Ishikawa (cell line): ENCODE data around the gene ARL4D.

Experiments
- CEBPB ChIP-seq: IDR thresholded peaks from 2 replicates; pipeline ENCODE4 v1.6.1; 2012
- EGR1 ChIP-seq: IDR thresholded peaks from 2 replicates; pipeline ENCODE4 v1.6.1; 2012
- EP300 ChIP-seq: IDR thresholded peaks from 2 replicates; pipeline ENCODE4 v1.6.1; 2012; ENCODE audit warnings: borderline replicate concordance
- FOXM1 ChIP-seq: IDR thresholded peaks from 2 replicates; pipeline ENCODE4 v1.6.1; 2012; ENCODE audit warnings: low read depth, borderline replicate concordance
- NFIC ChIP-seq: IDR thresholded peaks from 2 replicates; pipeline ENCODE4 v1.6.1; 2012
- RAD21 ChIP-seq: IDR thresholded peaks from 2 replicates; pipeline ENCODE4 v1.6.1; 2012; ENCODE audit warnings: low read depth
- TAF1 ChIP-seq: IDR thresholded peaks from 2 replicates; pipeline ENCODE4 v1.6.1; 2012; ENCODE audit warnings: low read depth, mild to moderate bottlenecking
- TCF12 ChIP-seq: IDR thresholded peaks from 2 replicates; pipeline ENCODE4 v1.6.1; 2012; ENCODE audit warnings: low read depth
- TEAD4 ChIP-seq: IDR thresholded peaks from 2 replicates; pipeline ENCODE4 v1.6.1; 2012
- YY1 ChIP-seq: IDR thresholded peaks from 2 replicates; pipeline ENCODE4 v1.6.1; 2012; ENCODE audit warnings: low read depth
- ZBTB7A ChIP-seq: IDR thresholded peaks from 2 replicates; pipeline ENCODE4 v1.6.1; 2012; ENCODE audit warnings: low read depth
- TF ChIP-seq, protein P1 (sequence below): IDR thresholded peaks from 2 replicates; pipeline ENCODE4 v1.6.1; 2012; ENCODE audit warnings: low read depth, mild to moderate bottlenecking
- TF ChIP-seq, protein P2 (sequence below): IDR thresholded peaks from 2 replicates; pipeline ENCODE4 v1.6.1; 2012
- TF ChIP-seq, protein P3 (sequence below): IDR thresholded peaks from 2 replicates; pipeline ENCODE4 v1.6.1; 2012

DNA sequence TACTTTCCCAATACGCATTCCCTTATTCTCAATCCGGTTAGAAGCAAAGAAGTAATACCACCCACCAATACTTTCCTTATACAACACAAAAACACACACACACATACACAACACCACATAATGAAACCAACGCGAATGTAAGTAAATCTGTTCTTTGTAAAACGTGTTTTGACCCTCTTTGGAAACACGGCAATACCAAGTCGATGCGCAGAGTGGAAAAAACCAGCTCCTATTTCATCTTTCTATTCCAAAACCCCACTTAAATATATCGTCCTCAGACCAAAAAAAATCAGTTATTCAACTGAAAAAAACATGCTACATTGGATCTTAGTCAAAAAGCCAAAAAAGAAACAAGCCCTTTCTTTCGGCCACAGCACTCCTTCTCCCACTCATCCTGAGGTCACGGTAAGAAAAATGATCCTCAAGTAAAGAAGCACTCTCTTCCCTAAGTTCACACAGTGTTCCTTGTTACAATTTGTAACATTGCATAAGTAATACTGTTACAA is 31.0 kb upstream of the ARL4D start:
- TF ChIP-seq, protein P1, sequence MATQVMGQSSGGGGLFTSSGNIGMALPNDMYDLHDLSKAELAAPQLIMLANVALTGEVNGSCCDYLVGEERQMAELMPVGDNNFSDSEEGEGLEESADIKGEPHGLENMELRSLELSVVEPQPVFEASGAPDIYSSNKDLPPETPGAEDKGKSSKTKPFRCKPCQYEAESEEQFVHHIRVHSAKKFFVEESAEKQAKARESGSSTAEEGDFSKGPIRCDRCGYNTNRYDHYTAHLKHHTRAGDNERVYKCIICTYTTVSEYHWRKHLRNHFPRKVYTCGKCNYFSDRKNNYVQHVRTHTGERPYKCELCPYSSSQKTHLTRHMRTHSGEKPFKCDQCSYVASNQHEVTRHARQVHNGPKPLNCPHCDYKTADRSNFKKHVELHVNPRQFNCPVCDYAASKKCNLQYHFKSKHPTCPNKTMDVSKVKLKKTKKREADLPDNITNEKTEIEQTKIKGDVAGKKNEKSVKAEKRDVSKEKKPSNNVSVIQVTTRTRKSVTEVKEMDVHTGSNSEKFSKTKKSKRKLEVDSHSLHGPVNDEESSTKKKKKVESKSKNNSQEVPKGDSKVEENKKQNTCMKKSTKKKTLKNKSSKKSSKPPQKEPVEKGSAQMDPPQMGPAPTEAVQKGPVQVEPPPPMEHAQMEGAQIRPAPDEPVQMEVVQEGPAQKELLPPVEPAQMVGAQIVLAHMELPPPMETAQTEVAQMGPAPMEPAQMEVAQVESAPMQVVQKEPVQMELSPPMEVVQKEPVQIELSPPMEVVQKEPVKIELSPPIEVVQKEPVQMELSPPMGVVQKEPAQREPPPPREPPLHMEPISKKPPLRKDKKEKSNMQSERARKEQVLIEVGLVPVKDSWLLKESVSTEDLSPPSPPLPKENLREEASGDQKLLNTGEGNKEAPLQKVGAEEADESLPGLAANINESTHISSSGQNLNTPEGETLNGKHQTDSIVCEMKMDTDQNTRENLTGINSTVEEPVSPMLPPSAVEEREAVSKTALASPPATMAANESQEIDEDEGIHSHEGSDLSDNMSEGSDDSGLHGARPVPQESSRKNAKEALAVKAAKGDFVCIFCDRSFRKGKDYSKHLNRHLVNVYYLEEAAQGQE: no peak
- peak; percentile 74 for TF ChIP-seq TEAD4
- TF ChIP-seq, protein P2, sequence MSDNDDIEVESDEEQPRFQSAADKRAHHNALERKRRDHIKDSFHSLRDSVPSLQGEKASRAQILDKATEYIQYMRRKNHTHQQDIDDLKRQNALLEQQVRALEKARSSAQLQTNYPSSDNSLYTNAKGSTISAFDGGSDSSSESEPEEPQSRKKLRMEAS: peak; percentile 61; the same call in 1 of the 2 replicates
- no peak for TF ChIP-seq EGR1
- TF ChIP-seq RAD21: no peak
- peak; percentile 47; the same call in 1 of the 2 replicates for TF ChIP-seq EP300
- no peak for TF ChIP-seq TAF1
- peak; percentile 11; the same call in 1 of the 2 replicates for TF ChIP-seq YY1
- TF ChIP-seq TCF12: peak; percentile 82
- peak; percentile 5; the same call in 1 of the 2 replicates for TF ChIP-seq CEBPB
- no peak for TF ChIP-seq FOXM1
- peak; percentile 51; the same call in 1 of the 2 replicates for TF ChIP-seq NFIC
- no peak for TF ChIP-seq ZBTB7A
- TF ChIP-seq, protein P3, sequence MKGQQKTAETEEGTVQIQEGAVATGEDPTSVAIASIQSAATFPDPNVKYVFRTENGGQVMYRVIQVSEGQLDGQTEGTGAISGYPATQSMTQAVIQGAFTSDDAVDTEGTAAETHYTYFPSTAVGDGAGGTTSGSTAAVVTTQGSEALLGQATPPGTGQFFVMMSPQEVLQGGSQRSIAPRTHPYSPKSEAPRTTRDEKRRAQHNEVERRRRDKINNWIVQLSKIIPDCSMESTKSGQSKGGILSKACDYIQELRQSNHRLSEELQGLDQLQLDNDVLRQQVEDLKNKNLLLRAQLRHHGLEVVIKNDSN: no peak
